ENCODE results near the gene B4GALT1. TPM values are rescaled to one million over a fixed set of nuclear protein-coding genes. Genes with fewer than 3 reads are reported as not detected.

Gene B4GALT1
- total RNA-seq, 1 donor from 2014 or later = 37.1 TPM

DNA sequence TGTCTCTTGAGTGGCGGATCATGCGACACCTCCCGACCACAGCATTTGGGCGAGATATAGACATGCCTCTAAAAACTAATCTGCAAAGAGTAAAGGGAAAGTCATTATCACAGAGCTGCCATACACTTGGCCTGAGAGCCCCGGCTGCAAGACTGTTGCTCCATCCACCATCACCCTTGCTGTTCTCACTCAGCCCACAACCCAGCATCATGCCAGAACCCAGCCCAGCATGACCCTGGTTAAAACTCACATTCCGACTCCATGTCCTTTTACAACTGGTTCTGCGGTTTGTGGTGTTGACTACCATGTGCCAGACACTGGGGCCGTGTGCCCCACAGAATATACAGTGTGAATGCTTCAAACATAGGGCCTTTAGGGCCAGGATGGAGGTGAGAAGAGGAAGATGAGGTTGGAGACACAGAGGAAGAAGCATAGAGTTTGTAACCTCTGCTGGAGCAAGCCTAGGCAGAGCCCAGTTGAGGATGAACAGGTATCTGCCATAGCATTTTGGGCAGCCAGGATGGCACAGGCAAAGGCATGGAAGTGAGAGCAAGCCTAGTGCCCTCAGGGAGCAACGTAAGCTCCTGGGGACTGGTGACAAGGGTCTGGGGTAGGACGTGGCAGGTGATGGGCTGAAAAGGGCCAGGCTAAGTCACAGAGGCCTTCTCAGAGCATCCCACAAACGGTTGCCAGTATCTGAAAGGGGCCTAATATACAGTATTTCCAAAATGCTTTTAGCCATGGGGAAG lies 53.2 kb downstream of the B4GALT1 start:
- Histone ChIP-seq H3K36me3 (peaks cover 55% of the 10 kb centered on the region), H3K4me3 (no peak overlapping the region), H3K27ac (replicated peaks) (peak overlapping the region; percentile 9), H3K4me1 (peaks cover 70% of the 10 kb centered on the region), H3K9me3 (replicated peaks) (no peaks in the 10 kb centered on the region), H3K27me3 (ENCODE audit: low read depth) (no peaks in the 10 kb centered on the region)
- no peak for TF ChIP-seq CTCF (IDR thresholded peaks at IDR 0.05; ENCODE audit: borderline replicate concordance)
- intact Hi-C loops (cut with micrococcal nuclease) = no loop called here
- DNase-seq = no peak

GRCh38 chr9:33112094-33112493 lies 55.0 kb downstream of the B4GALT1 start:
- TF ChIP-seq CTCF (IDR thresholded peaks at IDR 0.05; ENCODE audit: borderline replicate concordance) = no peak
- Histone ChIP-seq H3K27ac (replicated peaks) (no peak overlapping the region), H3K4me3 (no peak overlapping the region), H3K36me3 (peaks cover 41% of the 10 kb centered on the region), H3K27me3 (ENCODE audit: low read depth) (no peaks in the 10 kb centered on the region), H3K4me1 (peaks cover 64% of the 10 kb centered on the region), H3K9me3 (replicated peaks) (no peaks in the 10 kb centered on the region)
- intact Hi-C loops (cut with micrococcal nuclease) = no loop called here
- DNase-seq = no peak

- intact Hi-C loops (cut with micrococcal nuclease) = no loop called here
- Histone ChIP-seq H3K4me3 (no peak overlapping the region), H3K9me3 (replicated peaks) (no peaks in the 10 kb centered on the region), H3K4me1 (peaks cover 64% of the 10 kb centered on the region), H3K36me3 (peaks cover 41% of the 10 kb centered on the region), H3K27ac (replicated peaks) (no peak overlapping the region), H3K27me3 (ENCODE audit: low read depth) (no peaks in the 10 kb centered on the region)
- DNase-seq = no peak
- no peak for TF ChIP-seq CTCF (IDR thresholded peaks at IDR 0.05; ENCODE audit: borderline replicate concordance)
These were observed 55.5 kb downstream of the B4GALT1 start for GRCh38 chr9:33111631-33112030.

- Histone ChIP-seq H3K27me3 (ENCODE audit: low read depth) (no peaks in the 10 kb centered on the region), H3K4me1 (peaks cover 64% of the 10 kb centered on the region), H3K9me3 (replicated peaks) (no peaks in the 10 kb centered on the region), H3K36me3 (peaks cover 40% of the 10 kb centered on the region), H3K27ac (replicated peaks) (peak overlapping the region; percentile 85), H3K4me3 (no peak overlapping the region)
- TF ChIP-seq CTCF (IDR thresholded peaks at IDR 0.05; ENCODE audit: borderline replicate concordance) = no peak
- intact Hi-C loops (cut with micrococcal nuclease) = no loop called here
- DNase-seq = no peak
These were observed 56.5 kb downstream of the B4GALT1 start for GRCh38 chr9:33110686-33111085.

DNA sequence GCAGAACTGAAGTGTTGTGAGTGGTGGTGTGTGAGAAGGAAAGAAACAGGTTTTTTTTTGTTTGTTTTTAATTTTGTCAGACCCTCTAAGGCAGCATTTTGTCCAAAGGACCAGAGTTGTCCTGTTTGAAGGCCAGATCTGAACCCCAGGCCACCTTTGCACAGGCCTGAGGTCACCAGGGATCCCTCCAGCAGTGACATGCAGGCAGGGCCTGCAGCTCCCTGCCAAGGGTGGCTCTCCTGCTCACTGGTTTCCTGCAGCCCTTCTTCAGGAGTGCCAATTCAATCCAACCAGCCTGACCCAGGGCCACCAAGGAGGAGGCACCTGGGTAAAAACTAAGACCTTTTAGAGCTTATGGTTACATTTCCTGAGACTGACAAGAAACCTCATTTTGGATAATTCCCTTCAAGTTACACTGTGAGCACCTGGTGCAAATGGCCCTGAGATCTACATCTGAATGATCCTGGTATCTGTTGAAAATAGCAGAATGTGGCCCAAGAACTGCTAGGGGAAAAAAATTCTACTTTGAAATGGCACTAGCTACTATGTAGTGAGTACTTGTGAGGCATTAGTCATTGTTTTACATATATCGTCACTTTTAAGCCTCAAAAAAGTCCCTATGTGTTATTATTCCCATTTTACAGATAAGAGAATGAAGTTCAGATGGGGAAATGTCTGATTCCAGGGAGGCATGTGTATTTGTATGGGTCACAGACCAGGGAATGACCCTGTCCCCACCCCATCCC lies 57.1 kb downstream of the B4GALT1 start:
- H3K36me3 ChIP-seq = peaks cover 33% of the 10 kb centered on the region
- peak overlapping the region; percentile 85 for H3K27ac ChIP-seq (replicated peaks)
- peaks cover 61% of the 10 kb centered on the region for H3K4me1 ChIP-seq
- no peak overlapping the region for H3K4me3 ChIP-seq
- no peaks in the 10 kb centered on the region for H3K9me3 ChIP-seq (replicated peaks)
- intact Hi-C loops (cut with micrococcal nuclease) = loop anchor here (10.0 kb wide), 1 partner anchor 55 kb away; the partner anchor contains the start of gene B4GALT1
- TF ChIP-seq CTCF (IDR thresholded peaks at IDR 0.05; ENCODE audit: borderline replicate concordance) = no peak
- DNase-seq = no peak
- no peaks in the 10 kb centered on the region for H3K27me3 ChIP-seq (ENCODE audit: low read depth)

All from left ventricle myocardium inferior (tissue), 1 donor.